ENCODE results near the gene ADK. TPM values are rescaled to one million over a fixed set of nuclear protein-coding genes. Genes with fewer than 3 reads are reported as not detected.
"Not testable (repeated sequence)": the region's sequence is repeated elsewhere in the genome, so short reads cannot be mapped to it uniquely, and the experiment has no call there.

The ADK gene
- total RNA-seq, 1 donor from 2014 or later, result 40.2 TPM

DNA sequence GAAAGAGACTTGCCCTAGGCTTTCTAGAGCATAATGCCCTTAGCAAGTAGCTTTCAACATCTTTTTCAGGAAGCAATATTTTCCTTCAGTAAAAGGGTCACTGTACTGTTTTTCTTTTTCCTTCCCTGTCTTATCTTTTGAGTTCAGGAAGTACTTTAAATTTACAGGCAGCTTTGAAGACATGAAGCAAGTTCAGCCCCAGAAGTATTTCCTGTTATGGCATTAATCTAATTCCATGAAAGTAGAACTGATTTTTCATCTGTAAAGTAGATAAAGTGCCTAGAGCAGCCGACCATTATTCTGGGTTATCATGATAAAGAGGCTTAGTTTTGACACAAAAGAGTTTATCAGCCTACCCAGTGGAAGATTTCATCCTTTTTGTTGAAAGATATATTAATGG lies 288.2 kb downstream of the ADK start:
- H3K36me3 ChIP-seq, result no peaks in the 10 kb centered on the region
- no peaks in the 10 kb centered on the region for H3K9me3 ChIP-seq
- no peaks in the 10 kb centered on the region for H3K27me3 ChIP-seq (ENCODE audit: low read depth)
- DNase-seq, result no peak
- H3K4me3 ChIP-seq, result no peak overlapping the region
- H3K4me1 ChIP-seq, result peaks cover 7% of the 10 kb centered on the region
- ATAC-seq, result peak in 1 of 2 donors; percentile 42
- H3K27ac ChIP-seq, result no peak overlapping the region
- TF ChIP-seq, protein P1, sequence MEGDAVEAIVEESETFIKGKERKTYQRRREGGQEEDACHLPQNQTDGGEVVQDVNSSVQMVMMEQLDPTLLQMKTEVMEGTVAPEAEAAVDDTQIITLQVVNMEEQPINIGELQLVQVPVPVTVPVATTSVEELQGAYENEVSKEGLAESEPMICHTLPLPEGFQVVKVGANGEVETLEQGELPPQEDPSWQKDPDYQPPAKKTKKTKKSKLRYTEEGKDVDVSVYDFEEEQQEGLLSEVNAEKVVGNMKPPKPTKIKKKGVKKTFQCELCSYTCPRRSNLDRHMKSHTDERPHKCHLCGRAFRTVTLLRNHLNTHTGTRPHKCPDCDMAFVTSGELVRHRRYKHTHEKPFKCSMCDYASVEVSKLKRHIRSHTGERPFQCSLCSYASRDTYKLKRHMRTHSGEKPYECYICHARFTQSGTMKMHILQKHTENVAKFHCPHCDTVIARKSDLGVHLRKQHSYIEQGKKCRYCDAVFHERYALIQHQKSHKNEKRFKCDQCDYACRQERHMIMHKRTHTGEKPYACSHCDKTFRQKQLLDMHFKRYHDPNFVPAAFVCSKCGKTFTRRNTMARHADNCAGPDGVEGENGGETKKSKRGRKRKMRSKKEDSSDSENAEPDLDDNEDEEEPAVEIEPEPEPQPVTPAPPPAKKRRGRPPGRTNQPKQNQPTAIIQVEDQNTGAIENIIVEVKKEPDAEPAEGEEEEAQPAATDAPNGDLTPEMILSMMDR (IDR thresholded peaks at IDR 0.05), result no peak
- intact Hi-C loops (cut with DNase I), result no loop called here

DNA sequence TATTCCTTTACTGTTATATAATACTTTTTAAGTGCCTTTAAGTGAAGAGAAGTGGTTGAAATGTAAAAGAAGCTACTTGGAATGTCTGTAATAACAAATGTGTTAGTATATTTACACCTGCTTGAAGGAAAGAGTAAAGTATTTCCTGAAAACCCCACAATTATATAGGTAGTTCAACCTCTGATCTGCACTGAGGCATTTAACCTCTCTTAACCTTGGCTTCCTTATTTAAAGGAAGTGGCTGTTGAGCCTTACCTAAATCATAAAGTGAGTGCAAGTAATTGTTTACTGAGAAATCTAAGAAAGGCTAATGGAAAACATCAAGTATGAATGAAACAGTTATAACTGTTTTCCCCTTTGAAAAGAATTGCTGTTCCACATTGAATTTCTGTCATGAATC lies 294.5 kb downstream of the ADK start:
- TF ChIP-seq, protein P1 (IDR thresholded peaks at IDR 0.05), result no peak
- intact Hi-C loops (cut with DNase I), result no loop called here
- ATAC-seq (no peak), DNase-seq (no peak)
- H3K36me3 ChIP-seq, result no peaks in the 10 kb centered on the region
- H3K4me1 ChIP-seq, result peaks cover 9% of the 10 kb centered on the region
- H3K27me3 ChIP-seq (ENCODE audit: low read depth), result no peaks in the 10 kb centered on the region
- H3K27ac ChIP-seq, result no peak overlapping the region
- no peak overlapping the region for H3K4me3 ChIP-seq
- H3K9me3 ChIP-seq, result no peaks in the 10 kb centered on the region

DNA sequence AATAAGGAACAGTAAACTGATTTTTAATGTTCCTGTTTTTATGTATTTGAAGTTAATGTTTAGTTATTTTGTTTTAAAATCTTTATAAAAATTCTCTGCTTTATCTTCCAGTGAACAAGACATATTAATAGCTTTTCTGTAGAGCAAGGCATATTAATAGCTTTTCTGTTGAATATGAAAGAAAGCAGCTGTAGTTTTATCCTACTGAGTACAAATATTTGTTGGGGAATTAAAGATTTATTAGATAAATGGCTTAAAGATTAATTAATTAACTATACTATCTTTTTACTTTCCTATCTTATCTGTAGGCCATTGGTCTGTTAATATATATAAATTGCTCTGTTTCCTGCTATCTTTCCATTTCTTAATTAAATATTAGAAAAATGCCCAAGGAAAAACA lies 299.6 kb downstream of the ADK start:
- H3K27ac ChIP-seq, result no peak overlapping the region
- H3K27me3 ChIP-seq (ENCODE audit: low read depth), result no peaks in the 10 kb centered on the region
- ATAC-seq, result no peak
- intact Hi-C loops (cut with DNase I), result no loop called here
- TF ChIP-seq, protein P1 (IDR thresholded peaks at IDR 0.05), result no peak
- H3K4me1 ChIP-seq, result peaks cover 1% of the 10 kb centered on the region
- H3K9me3 ChIP-seq, result no peaks in the 10 kb centered on the region
- no peak for DNase-seq
- H3K36me3 ChIP-seq, result no peaks in the 10 kb centered on the region
- no peak overlapping the region for H3K4me3 ChIP-seq

DNA sequence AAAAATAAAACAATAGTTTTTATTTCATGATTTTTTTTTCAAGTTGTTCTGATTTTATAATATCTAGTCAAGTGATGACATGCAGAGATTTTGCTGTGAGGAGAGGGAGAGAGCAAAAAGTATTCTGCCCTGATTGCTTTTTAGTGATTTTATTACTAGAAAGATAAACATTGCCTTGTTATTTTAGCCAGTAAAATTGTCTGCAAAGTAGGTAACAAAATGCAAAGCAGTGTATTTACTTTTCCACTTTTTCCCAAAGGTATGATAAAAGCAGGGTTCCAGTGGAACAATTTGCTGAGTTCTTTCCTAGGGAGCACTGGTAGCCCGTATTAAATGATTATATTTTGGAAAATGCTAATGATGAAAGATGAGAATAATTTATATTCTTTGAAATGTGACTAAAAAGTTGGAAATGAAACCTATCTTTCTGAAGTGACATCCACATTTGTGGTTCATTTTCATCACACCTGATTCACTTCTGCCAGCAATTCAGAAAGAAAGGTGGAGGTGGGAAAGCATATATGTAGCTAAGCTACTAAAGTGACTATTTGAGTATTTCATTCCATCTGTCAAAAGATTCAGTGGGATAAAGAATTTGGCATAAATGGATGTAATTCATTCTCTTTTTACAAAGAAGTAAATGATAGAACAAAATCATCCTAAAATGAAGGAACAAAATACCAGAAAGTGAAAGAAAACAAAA lies 300.3 kb downstream of the ADK start:
- TF ChIP-seq, protein P1 (IDR thresholded peaks at IDR 0.05), result no peak
- DNase-seq, result no peak
- Histone ChIP-seq H3K9me3 (no peaks in the 10 kb centered on the region), H3K27me3 (ENCODE audit: low read depth) (no peaks in the 10 kb centered on the region), H3K4me3 (no peak overlapping the region), H3K36me3 (no peaks in the 10 kb centered on the region), H3K27ac (no peak overlapping the region), H3K4me1 (no peaks in the 10 kb centered on the region)
- no peak for ATAC-seq
- intact Hi-C loops (cut with DNase I), result no loop called here

DNA sequence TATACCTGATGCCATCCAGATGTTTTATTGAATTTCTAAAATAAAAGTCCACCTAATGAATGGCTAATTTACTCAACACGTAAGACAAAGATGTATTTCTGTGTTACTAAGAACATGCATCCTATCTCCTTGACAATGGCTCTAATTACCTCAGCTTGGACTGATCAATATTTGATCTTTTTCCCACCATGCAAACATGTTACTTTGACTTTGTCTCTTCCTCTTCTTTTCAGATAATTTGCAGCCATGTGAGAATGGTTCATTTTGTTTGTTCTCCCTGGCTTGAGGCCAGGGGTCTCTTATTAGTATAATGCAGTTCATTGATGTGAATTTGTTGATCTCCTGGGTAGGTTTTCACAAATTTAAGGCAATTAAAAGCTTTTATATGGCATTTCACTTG lies 302.1 kb downstream of the ADK start:
- TF ChIP-seq, protein P1 (IDR thresholded peaks at IDR 0.05), result no peak
- Histone ChIP-seq H3K27me3 (ENCODE audit: low read depth) (no peaks in the 10 kb centered on the region), H3K4me1 (no peaks in the 10 kb centered on the region), H3K36me3 (no peaks in the 10 kb centered on the region), H3K4me3 (no peak overlapping the region), H3K9me3 (no peaks in the 10 kb centered on the region), H3K27ac (no peak overlapping the region)
- ATAC-seq (no peak), DNase-seq (no peak)
- intact Hi-C loops (cut with DNase I), result no loop called here

DNA sequence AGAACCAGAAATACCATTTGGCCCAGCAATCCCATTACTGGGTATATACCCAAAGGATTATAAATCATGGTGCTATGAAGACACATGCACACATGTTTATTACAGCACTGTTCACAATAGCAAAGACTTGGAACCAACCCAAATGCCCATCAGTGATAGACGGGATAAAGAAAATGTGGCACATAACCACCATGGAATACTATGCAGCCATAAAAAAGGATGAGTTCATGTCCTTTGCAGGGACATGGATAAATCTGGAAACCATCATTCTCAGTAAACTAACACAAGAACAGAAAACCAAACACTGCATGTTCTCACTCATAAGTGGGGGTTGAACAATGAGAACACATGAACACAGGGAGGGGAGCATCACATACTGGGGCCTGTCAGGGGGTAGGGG lies 306.5 kb downstream of the ADK start:
- H3K36me3 ChIP-seq; DNase-seq; H3K27ac ChIP-seq; H3K9me3 ChIP-seq; ATAC-seq; H3K4me1 ChIP-seq; H3K27me3 ChIP-seq (ENCODE audit: low read depth); H3K4me3 ChIP-seq; intact Hi-C loops (cut with DNase I): not testable (repeated sequence)
